EL (cell line): ENCODE results near the gene CLEC11A.
A peak's percentile ranks its signal among the peaks of the same experiment; 100 is the strongest.

Source experiments
- DNase-seq: peaks from one replicate; pipeline ENCODE4 v3.0.0-alpha.2; 2016

Gene CLEC11A

GRCh38 chr19:50705422-50706019, 17.6 kb upstream of the CLEC11A start:
- peak; percentile 79 for DNase-seq

GRCh38 chr19:50706387-50706786, 16.8 kb upstream of the CLEC11A start:
- no peak for DNase-seq

GRCh38 chr19:50708179-50708879, 14.8 kb upstream of the CLEC11A start:
- DNase-seq = no peak

GRCh38 chr19:50710094-50710493, 13.1 kb upstream of the CLEC11A start:
- DNase-seq = no peak

GRCh38 chr19:50710612-50711011, 12.6 kb upstream of the CLEC11A start:
- DNase-seq = no peak

- no peak for DNase-seq
These were observed 12.0 kb upstream of the CLEC11A start for GRCh38 chr19:50711196-50711595.

- DNase-seq = no peak
These were observed 11.4 kb upstream of the CLEC11A start for GRCh38 chr19:50711805-50712204.

- DNase-seq = no peak
These were observed 10.3 kb upstream of the CLEC11A start for GRCh38 chr19:50712833-50713232.

GRCh38 chr19:50713556-50714236, 9.5 kb upstream of the CLEC11A start:
- no peak for DNase-seq

- DNase-seq = no peak
These were observed 6.8 kb upstream of the CLEC11A start for GRCh38 chr19:50716178-50717025.

- DNase-seq = no peak
These were observed 6.0 kb upstream of the CLEC11A start for GRCh38 chr19:50717026-50717723.

GRCh38 chr19:50717891-50718254, 5.3 kb upstream of the CLEC11A start:
- DNase-seq = no peak

GRCh38 chr19:50718255-50719118, 4.7 kb upstream of the CLEC11A start:
- DNase-seq = no peak

GRCh38 chr19:50719119-50719435, 4.1 kb upstream of the CLEC11A start:
- DNase-seq = no peak

GRCh38 chr19:50719566-50719965, 3.6 kb upstream of the CLEC11A start, which contains the start of gene SHANK1:
Gene SHANK1 (minus strand): TSS chr19:50719802. CDS start chr19:50716919, 2,883 bp downstream.
- DNase-seq = peak; percentile 27

- DNase-seq = no peak
These were observed 2.8 kb upstream of the CLEC11A start for GRCh38 chr19:50720181-50720920.

GRCh38 chr19:50720921-50721381, 2.2 kb upstream of the CLEC11A start:
- peak; percentile 69 for DNase-seq

- DNase-seq = no peak
These were observed 1.6 kb upstream of the CLEC11A start for GRCh38 chr19:50721441-50722137.

- peak; percentile 39 for DNase-seq
These were observed 757 bp upstream of the CLEC11A start for GRCh38 chr19:50722201-50723013.
